CD4-positive, alpha-beta T cell treated with Interleukin-4 for 4 hours (primary cell): ENCODE results near the gene CDC42SE2.
A peak's percentile ranks its signal among the peaks of the same experiment; 100 is the strongest.
"Not testable (repeated sequence)": the region's sequence is repeated elsewhere in the genome, so short reads cannot be mapped to it uniquely, and the experiment has no call there.

Source experiments
- DNase-seq: peaks from one replicate; pipeline ENCODE4 v3.0.0-alpha.2; 2020

Gene CDC42SE2

DNA sequence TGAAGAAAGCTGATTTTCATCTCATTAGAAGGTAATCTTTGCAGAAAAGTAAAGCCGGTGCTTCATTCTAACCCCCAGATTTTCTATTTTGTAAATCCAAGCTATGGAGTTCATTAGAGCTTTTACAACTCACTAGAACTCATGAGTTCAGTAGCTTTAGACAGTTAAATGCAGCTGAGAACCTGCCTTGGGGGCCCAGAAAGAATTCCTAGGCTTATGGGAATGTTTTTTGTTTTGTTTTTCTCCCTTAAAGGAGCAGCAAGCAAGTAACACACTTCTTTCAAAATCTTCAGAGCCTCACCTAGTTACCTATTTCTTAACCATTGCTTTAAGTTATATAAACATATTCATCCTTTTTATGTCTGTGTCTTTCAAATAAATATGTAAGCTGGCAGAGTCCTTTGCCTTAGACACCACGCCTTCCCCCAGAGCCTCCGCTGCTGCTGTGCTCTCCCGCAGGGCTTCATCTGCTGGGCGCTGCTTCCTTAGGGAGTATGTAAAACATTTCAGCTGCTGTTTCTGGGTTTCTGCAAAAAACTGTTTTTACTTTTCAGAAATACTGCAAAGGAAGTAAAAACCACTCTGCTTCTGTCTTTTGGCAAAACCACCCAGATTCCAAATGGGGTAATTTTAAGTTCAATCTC is 132.9 kb downstream of the CDC42SE2 start:
- DNase-seq = no peak

DNA sequence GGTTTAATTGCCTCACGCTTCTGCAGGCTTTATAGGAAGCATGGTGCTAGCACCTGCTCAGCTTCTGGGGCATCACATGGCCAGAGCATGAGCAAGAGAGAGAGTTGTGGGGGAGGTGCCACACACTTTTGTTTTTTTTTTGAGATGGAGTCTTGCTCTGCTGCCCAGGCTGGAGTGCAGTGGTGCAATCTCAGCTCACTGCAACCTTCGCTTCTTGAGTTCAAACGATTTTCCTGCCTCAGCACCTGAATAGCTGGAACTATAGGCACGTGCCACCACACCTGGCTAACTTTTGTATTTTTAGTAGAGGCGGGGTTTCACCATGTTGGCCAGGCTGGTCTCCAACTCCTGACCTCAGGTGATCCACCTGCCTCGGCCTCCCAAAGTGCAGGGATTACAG is 135.2 kb downstream of the CDC42SE2 start:
- not testable (repeated sequence) for DNase-seq

DNA sequence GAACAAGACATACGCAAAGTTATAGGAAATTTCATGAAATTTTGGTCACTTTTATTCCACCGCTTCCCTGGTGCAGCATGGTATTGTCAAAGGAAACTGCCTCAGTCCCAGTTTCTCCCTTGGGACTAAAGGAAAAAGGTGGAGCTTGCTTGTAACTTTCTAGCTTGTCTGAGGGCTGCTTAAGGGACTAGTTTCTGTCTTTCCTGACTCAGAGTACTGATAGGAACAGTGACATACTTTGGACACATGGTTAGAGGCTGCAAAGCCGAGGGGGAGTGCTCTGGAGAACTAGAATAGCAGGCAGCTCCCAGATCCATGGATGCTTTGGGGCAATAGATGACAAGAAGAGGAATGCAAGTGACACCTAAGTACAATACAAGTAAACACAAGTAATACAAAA is 136.7 kb downstream of the CDC42SE2 start:
- DNase-seq = no peak

DNA sequence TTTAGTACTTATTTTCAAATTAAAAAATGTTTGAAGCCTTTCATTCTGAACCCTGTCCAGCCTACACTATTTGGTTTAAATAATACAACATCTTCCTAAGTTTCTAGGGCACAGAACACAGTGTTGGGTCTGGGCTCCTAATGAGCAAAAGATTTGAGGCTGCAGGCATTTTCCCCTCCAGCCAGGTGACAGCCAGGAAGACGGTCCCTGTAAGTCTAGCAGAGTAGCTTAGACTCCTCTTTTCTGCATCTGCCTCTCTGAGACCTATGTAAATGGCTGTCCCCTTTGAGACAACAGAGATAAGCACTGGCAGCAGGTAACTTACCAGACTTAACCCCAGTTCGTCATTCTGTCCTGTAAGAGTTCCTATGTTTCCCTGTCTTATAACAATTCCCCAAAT is 141.8 kb downstream of the CDC42SE2 start:
- DNase-seq = no peak

DNA sequence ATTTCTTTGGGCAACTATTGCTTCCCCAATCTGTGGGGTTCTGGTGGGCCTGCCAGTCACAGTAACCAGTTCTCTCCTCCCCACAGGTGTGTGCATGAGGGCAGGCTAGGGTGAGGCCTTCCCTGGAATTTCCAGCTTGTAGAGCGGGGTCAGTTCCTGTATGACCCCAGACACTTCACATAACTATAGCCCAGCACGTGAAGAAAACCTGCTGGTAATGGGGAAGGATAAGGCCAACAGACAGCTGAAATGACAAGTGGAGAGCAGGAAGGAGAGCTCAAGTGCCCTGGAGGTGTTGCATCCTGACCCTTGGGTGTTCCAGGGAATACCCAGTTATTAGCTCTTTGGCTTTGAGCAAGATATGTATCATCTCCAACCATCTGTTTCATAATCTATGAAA is 142.2 kb downstream of the CDC42SE2 start:
- DNase-seq = no peak

DNA sequence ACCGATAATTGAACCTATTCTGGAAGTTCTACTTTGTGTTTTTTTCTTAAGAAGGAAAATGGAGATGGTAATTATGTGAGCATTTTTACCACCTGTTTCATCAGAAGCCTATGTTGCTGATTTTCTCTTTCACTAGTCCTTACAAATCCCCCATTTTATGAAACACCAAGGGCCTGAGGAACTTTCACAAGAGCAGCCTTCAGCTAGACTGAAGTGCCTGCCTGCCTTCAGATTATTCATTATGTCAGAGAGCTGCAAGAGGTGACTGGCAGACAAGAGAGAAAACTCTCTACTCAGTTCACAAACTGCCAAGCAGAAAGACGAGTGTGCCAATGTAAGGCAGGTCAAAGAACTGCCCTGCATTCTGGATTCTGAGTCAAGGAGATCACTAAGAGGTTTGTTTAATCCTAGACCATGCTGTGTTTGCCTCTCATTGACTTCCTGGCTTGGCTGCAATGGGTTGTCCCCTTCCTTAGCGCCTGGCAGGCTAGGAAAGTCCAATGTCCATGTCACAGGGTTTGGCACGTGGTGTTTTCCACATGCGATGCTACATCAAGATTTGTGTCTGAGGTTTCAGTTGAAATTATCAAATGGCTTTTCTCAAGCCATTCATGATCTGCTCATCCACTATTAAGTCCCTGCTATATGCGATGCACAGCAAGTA is 143.3 kb downstream of the CDC42SE2 start:
- DNase-seq = no peak

DNA sequence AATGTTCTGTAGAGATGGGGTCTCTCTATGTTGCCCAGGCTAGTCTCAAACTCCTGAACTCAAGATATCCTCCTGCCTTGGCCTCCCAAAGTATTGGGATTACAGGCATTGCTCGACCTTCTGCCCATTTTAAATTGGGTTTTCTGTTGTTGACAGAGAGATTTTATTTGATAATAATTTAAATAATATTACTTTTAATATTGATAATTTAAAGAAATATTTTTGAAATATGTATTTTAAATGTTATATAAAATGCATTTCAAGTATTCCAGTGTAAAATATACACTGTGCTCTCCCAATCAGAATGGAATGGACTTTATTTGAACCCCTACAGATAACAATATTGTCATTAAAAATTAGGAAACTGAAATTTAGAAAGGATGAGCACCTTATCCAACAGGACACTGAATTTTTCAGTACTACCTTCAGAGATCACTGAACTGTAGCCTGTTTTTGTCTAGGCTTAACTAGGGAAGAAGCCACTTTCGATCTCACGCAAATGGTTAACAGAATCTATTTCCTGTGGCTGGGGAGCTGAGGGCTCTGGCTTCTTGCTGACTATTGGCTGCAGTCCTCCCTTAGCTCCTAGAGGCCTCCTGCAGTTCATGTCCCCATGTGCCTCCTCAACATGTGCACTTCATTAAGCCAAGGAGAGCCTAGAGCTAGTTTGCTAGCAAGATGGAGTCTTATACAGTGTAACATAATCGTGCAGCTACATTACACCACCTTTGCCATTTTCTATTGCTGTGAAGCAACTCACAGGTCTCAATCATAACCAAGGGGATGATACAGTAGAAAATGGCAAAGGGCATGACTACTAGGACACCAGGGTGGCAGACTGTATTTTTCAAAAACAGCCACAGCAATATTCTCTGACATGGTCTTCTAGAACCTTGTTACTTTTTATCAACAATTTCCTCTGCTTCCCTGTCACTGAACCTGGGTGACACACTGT is 150.0 kb downstream of the CDC42SE2 start:
- DNase-seq = peak; percentile 45

DNA sequence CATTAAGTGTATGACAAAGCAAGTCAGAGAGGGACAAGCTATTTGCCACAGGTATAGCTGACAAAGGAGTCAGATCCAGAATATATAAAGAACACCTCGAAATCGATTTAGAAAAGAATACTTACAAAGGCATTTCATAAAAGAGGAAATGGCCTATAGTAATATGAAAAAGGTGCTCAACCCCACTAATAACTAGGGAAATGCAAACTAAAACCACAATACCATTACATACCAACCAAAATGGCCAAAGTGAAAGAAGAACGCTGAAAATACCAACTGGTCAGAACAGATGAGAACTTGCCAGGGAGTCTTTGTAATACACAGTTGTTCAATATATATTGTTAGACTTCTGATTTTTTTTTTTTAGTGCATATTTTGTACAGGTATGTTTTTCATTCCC is 152.9 kb downstream of the CDC42SE2 start:
- DNase-seq = no peak

DNA sequence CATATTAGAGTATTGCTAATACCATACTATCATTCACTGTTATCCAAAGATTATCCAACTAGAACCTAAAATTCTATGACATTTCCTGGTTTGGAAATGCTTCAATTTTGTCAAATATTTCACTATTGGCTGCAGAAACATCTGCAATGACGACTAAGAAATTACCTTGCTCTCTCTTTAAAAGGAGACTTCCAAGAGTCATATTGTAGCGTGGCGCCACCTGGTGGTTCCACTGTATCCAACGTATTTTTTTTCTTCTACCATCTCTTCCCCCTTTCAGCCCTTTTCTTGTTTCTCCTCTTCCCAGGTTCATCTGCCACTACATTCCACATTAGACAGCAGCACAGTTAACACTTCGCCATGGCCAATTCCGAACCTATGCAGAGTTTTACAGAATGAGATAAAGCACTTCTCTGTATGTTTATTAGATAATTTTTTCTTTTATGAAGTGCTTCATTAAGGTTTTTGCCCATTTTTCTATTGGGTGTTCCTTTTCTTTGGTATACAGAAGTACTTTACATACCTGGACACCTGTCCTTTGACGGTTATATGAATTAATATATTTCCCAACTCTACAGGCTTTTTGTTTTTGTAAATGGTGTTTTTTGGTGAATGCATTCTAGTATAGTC is 153.5 kb downstream of the CDC42SE2 start:
- DNase-seq = peak; percentile 82

DNA sequence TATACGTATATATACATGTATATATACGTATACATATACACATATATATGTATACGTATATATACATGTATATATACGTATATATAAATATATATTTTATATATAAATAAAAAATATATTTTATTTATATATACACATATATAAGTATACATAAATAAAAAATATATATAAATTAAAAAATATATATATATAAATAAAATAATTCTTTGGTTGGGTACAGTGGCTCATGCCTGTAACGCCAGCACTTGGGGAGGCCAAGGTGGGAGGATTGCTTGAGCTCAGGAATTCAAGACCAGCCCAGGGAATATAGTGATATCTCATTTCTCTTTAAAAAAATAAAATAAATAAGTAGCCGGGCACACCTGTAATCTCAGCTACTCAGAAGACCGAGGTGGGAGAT is 155.0 kb downstream of the CDC42SE2 start:
- DNase-seq = no peak

DNA sequence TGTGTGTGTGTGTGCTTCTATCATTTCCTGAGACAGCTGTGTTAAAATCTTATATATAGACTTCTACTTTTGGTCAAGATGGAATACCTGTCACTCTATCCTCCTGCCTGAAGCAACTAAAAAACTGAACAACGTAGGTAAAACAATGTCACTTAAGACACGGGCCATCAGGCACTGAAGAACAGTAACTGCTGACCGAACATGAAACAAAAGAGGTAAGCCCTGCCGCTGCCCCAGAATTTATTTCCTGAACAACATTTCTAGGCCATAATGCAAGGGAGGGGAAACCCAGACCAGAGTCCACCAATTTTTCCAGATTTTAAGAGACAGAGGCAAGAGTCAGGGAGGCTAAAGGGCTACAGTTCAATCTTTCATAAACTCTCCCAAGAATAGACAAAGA is 156.0 kb downstream of the CDC42SE2 start:
- DNase-seq = no peak

DNA sequence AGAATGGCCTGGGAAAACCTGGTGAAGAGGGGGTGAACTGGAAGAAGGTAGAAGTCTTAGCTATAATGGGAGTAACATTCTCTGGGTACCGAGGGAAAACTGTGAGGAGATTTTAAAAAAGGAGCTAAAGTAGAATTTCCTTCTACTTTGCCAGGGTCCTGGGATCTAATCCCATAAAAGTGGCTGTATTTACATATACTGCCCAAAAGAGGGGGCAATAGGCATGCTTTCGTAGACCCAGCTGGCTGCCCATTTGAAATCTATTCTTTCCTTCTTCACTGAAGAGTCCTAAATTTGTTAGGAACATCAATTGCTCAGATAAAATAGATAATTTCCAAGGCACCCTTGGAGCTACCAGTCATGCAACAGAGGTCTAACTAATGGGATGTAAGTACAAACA is 159.2 kb downstream of the CDC42SE2 start:
- no peak for DNase-seq

DNA sequence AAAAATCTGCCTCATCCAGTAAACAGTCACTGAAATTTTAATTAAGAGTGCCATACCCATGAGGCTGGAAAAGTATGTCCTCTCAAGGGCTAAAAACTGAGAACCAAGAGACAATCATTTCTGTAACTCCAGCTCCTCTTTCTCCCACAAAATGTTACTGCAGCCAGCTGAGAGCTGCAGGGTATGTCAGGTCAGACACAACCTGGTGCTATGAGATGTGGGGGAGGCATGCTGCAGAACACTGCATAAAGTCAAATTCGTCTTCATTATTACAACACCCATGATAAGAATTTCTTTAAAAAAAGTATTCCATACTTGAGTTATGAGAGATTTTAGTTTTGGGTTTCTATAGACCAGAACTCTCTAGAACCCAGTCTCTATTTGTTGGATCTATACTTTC is 162.2 kb downstream of the CDC42SE2 start:
- no peak for DNase-seq

DNA sequence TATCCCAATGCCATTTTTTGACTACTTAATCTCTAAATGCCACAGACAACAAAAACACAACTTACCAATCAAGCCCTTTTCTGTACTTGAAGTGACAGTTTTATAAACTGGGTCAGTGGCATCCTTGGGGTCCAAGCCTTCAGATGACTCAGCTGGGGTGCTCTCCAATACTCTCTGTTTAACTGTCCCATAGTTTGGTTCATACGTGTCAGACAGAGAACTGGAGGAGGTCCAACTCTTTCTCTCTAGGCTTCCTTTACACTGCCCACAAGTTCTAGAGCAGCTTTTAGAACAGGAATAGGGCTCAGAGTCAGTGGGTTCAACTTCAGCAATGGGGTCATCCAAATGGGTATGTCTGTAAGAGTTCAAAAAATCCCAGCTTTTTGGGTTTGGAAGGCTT is 166.9 kb downstream of the CDC42SE2 start:
- DNase-seq = no peak

DNA sequence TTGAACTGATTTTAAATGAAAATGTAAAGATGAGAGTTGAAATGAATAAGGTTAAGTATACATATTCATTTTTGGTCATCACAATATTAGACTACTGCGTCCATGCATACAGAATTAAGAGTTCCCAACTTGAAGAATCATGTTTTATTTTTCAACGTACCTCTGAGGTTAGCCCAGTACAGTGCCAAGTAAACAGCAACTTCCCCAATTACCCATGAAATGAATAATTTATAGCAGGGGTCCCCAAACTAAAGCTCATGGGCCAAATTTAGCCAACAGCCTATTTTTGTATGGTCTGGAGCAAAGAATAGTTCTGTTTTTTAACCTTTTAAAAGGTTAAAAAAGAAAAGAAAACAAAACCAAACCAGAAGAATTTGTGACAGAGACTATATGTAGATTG is 167.9 kb downstream of the CDC42SE2 start:
- no peak for DNase-seq

DNA sequence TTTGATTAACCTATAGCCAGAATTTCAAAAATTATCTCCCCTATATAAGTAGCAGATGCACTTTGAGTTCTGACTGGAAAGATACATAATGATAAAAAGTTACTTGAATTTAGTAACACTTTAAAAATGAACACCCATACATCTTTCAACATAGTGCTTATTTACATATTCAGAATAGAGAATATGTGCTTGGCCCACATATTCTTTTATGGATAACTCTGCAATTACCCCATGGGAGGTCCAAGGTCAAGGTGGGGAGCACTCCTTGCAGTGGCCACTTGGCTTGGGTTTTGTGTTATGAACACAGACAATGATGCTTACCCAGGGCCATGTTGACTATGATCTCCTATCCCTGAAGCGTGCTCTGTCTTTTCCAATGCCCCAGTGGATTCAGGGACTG is 169.3 kb downstream of the CDC42SE2 start:
- DNase-seq = no peak

DNA sequence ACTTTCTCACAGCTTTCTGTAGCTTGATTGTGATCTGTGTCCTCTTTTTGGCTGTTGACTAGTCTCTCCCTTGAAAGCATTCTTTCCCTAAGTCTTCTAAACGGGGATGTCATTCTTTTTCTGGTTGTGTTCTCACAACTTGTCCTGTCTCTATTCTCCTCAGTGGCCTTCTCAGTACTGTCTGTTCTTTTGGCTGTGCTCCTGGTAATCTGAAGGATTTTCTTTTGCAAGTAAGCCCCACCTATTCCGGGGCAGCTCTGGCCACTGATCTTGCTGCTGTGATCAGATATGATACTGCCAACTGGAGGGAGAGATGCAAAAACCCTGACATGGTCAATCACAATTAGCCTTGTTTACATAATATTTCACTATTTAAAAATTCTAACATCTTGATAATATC is 172.2 kb downstream of the CDC42SE2 start:
- DNase-seq = no peak

DNA sequence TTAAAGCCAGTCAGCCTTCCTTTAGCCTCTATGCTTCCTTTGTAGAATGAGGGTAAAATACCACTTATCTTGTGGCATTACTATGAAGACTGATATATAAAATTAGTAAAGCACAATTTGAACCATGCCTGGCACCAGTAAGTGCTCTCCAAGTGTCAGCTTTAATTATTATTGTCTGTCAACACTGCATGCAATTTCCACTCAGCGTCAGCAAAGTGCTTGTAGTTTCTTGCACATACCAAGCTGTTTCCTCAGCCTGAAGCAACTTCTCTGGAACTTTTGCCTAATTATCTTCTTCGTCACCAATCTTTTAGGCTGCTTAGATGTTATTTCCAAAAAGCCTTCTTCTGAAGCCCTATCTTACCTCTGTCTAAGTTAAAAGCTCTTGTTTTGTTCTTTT is 177.3 kb downstream of the CDC42SE2 start:
- no peak for DNase-seq
